Measurements from ENCODE around the gene ENPP4.
"Not testable (repeated sequence)": the region's sequence is repeated elsewhere in the genome, so short reads cannot be mapped to it uniquely, and the experiment has no call there.

Gene ENPP4

GRCh38 chr6:46131291-46131690, 1.5 kb downstream of the ENPP4 start:
- not testable (repeated sequence) for DNase-seq (ENCODE audit: low spot score)

GRCh38 chr6:46134216-46134615, 4.4 kb downstream of the ENPP4 start:
- DNase-seq (ENCODE audit: low spot score) = peak; percentile 36

- no peak for DNase-seq (ENCODE audit: low spot score)
Measured at GRCh38 chr6:46135176-46135575, 5.4 kb downstream of the ENPP4 start.

GRCh38 chr6:46136831-46137230, 7.0 kb downstream of the ENPP4 start:
- DNase-seq (ENCODE audit: low spot score) = no peak

GRCh38 chr6:46137387-46137786, 7.6 kb downstream of the ENPP4 start:
- DNase-seq (ENCODE audit: low spot score) = no peak

GRCh38 chr6:46138281-46138680, 8.5 kb downstream of the ENPP4 start:
- no peak for DNase-seq (ENCODE audit: low spot score)

- DNase-seq (ENCODE audit: low spot score) = no peak
Measured at GRCh38 chr6:46144270-46144669, 14.5 kb downstream of the ENPP4 start.

GRCh38 chr6:46149066-46149465, 19.3 kb downstream of the ENPP4 start:
- not testable (repeated sequence) for DNase-seq (ENCODE audit: low spot score)

GRCh38 chr6:46156701-46157100, 26.9 kb downstream of the ENPP4 start:
- no peak for DNase-seq (ENCODE audit: low spot score)

GRCh38 chr6:46159229-46159628, 29.4 kb downstream of the ENPP4 start:
- no peak for DNase-seq (ENCODE audit: low spot score)

GRCh38 chr6:46160102-46160501, 30.3 kb downstream of the ENPP4 start:
- no peak for DNase-seq (ENCODE audit: low spot score)

- peak; percentile 83 for DNase-seq (ENCODE audit: low spot score)
Measured at GRCh38 chr6:46170357-46171289, 40.8 kb downstream of the ENPP4 start, which contains the start of gene ENPP5. Gene ENPP5, minus strand, starts transcription at chr6:46170980. Its CDS starts 2,718 bp downstream, at chr6:46168262.

- DNase-seq (ENCODE audit: low spot score) = no peak
Measured at GRCh38 chr6:46172176-46172575, 42.4 kb downstream of the ENPP4 start.

- no peak for DNase-seq (ENCODE audit: low spot score)
Measured at GRCh38 chr6:46174904-46175303, 45.1 kb downstream of the ENPP4 start.

- DNase-seq (ENCODE audit: low spot score) = no peak
Measured at GRCh38 chr6:46175446-46175845, 45.7 kb downstream of the ENPP4 start.

GRCh38 chr6:46175976-46176375, 46.2 kb downstream of the ENPP4 start:
- peak; percentile 67 for DNase-seq (ENCODE audit: low spot score)

- no peak for DNase-seq (ENCODE audit: low spot score)
Measured at GRCh38 chr6:46184114-46184513, 54.3 kb downstream of the ENPP4 start.

GRCh38 chr6:46186583-46186982, 56.8 kb downstream of the ENPP4 start:
- no peak for DNase-seq (ENCODE audit: low spot score)

- no peak for DNase-seq (ENCODE audit: low spot score)
Measured at GRCh38 chr6:46189726-46190125, 59.9 kb downstream of the ENPP4 start.

GRCh38 chr6:46190889-46191288, 61.1 kb downstream of the ENPP4 start:
- DNase-seq (ENCODE audit: low spot score) = no peak

GRCh38 chr6:46191961-46192360, 62.2 kb downstream of the ENPP4 start:
- DNase-seq (ENCODE audit: low spot score) = no peak
